AG08395 (cell line): ENCODE data around the gene TNFSF18.
A peak's percentile ranks its signal among the peaks of the same experiment; 100 is the strongest.

ENCODE experiments used
- DNase-seq: peaks from one replicate; pipeline ENCODE4 v3.0.0; 2012; ENCODE audit warnings: mixed read lengths, low spot score

Gene TNFSF18

DNA sequence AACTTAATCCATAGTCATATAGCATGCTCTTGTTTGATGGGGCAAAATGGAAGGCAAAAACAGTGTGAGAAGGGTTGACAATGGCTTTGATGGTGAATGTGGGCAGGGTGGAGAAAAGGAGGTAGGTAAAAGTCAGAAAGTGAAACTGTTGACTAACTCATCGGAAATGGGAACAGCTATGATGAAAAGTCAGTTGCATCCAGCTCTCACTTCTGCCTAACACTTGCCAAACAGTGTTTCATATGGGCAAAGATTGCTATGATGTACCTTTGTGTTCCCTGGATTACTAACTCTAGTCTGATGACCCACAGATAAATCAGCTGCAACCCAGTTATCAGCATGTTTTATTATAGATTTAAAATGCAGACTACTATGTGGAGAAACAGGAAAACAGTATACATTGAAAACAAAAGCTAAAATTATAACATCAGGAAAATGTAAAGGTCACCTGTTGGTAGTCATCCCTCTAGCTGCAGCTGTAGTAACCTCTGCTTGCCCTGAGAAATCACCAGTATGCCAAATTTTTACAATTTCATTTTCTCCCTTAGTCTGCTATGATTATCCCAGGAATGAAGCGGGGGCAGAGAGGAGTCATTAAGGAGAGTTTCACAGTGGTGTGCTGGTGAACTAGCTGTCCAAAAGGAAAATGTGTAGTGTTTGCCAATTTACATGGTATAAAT is 11.7 kb downstream of the TNFSF18 start:
- DNase-seq = no peak

DNA sequence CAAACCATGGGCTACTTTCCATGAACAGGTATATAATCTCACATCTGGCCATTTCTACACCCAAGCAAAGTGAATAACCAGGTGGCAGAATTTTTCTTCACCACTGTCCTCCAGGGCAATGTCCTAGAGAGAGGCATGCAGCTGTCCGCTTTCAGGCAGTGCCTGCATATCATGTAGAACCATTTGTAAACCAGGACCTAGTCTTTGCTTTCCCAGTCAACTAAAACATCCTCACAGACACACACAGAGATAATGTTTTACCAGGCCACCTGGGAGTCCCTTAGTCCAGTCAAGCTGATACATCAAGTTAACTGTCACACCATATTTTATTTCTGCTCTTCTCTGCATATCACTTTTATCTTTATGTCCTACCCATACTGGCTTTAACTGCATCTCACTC is 26.2 kb downstream of the TNFSF18 start:
- DNase-seq = no peak

DNA sequence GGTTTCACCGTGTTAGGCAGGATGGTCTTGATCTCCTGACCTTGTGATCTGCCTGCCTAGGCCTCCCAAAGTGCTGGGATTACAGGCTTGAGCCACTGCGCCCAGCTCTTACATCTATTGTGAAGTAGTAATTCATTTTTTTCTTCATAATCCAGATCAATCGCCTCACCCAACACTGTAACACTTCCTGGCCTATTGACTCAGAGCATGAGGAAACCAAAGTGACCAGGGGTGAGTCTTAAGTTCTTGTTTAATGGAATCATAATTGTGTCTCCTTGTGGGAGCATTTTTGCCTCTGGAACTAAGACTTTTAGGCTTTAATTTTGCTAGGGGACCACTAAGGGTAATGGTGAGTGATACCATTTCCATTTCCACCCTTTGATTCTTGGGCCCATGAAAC is 27.4 kb downstream of the TNFSF18 start:
- DNase-seq = no peak

DNA sequence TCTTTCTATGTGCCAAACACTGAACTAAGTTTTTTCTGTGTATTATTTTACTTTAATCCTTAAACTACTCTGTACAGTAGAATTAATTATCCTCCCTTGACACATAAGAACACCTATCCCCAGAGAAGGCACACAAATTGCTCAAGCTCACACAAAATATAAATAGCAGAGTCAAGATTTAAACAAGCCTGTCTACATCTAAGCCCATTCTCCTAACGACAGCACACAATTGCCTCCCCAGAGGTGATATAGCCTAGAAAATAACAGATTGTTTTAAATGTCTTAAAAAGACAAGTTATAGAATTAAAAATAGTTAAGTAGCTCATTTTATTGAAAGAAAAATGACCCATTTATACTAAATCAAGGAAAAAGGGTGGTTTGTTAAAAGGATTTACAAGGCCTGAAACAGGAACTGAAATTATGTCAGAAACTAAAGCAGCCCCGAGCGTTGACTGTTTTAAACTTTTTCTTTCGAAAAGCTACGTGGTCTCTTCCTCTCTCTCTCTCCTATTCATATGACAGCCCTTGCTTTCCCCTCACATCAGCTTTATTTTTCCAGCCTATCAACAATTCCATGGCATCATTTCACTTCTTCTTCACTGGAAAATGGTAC is 30.5 kb downstream of the TNFSF18 start:
- DNase-seq = no peak

DNA sequence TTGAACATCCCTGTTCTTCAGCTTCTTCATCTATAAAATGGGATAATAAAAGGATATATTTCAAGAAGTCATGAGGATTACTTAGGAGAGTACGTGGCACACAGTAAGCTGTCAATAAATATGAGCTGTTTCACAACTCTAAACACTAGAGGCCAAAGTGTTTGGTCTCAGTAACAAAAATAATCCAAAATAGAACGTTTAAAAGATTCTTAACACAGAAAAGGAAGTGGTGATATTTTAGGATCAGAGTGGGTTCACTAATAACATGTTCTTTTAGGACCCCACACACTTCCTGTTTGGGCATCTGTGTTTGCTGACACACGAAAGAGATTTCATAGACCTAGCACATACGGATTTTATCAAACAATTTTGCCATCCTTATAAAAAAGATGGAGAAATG is 32.9 kb downstream of the TNFSF18 start:
- DNase-seq = no peak

DNA sequence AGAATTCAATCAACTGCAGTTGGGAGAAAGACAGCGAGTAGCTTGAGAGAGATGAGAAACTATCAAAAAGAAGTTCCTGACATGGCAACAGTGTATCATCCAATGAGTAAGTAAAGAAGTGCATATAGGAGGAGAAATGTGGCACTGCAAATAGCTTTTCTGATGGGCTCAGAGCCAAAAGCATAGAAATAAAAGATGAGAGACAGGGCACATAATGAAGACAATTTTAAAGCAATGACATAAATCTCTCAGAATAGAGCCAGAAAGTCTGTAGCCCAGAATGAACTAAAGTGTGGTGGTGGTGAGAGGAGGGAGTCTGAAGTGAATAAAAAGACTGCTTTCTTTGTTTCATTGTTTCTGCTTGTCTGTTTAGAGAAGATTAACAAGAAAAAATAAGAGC is 34.3 kb downstream of the TNFSF18 start:
- no peak for DNase-seq

DNA sequence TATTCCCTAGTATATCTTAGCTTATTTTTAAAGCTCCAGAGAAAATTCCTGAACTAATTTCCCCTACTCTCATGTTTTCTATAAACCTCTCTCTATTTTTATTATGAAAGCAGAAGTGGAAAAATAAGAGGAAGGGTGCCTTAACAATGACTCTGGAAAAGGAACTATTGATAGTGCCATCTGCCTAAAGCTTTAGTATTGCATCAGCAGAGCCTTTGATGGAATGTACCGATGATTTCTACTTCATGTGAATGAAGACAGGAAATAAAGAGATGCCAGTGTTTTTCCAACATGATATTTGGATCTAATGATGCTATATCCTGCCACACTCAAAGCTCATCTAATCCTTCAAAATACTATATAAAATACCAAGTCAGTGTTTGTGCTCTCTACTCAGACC is 35.1 kb downstream of the TNFSF18 start:
- no peak for DNase-seq

DNA sequence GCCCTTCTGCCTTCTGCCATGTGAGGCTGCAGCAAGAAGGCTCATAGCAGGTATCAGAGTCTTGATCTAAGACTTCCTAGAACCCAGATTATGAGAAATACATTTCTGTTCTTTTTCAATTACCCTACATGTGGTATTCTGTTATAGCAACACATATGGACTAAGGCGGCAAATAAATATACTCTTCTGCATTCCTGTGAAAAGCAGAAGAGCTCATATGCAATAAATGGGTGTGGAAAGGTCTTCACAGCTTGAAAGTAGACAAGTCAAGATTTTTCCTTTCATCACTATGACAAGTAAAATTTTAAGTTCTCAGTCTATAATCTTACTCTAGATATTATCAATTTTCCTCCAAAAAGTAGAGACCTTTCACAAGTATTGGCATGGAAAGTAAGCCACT is 36.6 kb downstream of the TNFSF18 start:
- DNase-seq = no peak

DNA sequence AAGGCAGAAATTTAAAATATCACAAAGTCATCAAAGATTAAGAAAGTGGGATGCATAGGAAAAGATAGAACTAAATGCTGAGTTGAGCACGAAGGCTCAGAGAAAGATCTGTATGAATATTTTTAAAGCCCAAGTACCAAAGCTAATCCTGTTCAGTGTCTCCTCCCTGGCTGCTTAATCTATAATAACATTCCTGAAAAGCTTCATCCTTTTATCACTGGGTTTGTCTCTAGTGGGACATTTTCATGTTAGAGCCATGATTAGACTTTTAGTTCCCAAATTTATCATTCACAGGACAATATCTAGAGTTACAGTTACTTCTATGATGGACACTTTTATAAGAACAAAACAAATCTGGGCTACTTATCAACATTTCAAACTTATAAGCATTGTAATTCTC is 38.6 kb downstream of the TNFSF18 start:
- no peak for DNase-seq

DNA sequence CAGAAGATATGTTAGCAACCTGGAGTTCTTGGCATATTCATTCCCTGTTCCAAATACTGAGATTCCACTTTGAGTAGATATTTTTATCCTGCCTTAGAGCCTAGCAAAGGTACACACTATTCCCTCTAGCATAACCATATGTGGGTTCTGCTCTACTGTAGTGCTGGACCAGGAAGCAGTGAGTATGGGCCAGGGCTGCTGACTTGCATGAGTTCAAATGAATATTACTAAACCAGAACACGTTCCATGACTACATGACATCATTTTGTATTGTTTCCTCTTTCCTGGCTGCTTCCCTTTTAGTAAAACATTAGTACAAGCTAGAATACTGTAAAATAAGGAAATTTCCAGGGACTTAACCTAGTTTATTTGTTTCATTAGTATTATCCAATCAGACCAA is 41.1 kb downstream of the TNFSF18 start:
- no peak for DNase-seq

DNA sequence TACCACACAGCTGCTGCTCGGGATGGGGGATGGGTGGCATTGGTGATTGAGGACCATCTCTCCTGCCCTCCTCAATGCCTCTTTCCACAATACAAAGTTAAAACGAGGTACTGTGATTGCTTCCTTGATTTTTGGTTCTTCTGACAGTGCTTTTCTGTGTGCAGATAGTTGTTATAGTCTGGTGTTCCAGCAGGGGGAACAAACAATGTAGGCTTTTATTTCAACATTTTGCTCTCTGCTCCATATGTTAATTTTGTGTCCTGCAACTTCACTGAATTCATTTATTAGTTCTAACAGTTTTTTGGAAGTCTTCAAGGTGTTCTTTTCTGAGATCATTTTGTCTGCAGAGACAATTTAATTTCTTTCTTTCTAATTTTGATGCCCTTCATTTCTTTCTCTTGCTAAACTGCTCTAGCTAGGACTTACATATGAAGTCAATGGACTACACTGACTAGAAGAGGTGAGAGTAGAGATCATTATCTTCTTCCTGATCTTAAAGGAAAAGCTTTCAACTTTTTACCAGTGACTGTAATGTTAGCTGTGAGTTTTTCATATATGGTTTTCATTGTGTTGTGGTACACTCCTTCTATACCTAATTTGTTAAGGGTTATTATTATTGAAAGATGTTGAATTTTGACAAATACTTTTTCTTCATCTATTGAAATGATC is 45.4 kb downstream of the TNFSF18 start:
- no peak for DNase-seq

DNA sequence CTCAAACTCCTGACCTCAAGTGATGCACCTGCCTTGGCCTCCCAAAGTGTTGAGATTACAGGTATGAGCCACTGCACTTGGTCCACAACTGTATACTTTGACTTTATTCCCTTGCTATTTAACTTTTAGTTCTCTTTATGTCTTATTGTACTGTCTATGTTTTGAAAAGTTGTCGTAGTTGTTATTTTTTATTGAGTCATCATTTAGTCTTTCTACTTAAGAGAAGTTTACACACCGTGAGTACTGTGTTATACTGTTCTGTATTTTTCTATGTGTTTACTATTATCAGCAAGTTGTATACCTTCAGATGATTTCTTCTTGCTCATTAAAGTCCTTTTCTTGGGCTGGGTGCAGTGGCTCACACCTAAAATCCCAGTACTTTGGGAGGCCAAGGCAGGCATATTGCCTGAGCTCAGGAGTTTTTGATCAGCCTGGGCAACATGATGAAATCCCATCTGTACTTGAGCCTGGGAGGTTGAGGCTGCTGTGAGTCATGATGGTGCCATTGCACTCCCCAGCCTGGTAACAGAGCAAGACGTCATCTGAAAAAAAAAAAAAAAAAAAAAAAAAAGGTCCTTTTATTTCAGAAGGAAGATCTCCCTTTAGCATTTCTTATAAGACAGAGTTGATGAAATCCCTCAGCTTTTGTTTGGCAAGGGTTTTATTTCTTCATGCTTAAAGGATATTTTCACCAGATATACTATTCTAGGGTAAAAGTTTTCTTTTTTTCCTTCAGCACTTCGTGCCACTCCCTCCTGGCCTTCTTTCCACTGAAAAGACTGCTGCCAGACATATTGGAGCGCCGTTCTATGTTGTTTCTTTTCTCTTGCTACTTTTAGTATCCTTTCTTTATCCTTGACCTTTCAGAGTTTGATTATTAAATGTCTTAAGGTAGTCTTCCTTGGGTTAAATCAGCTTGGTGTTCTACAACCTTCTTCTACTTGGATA is 47.6 kb downstream of the TNFSF18 start:
- DNase-seq = peak; percentile 46

DNA sequence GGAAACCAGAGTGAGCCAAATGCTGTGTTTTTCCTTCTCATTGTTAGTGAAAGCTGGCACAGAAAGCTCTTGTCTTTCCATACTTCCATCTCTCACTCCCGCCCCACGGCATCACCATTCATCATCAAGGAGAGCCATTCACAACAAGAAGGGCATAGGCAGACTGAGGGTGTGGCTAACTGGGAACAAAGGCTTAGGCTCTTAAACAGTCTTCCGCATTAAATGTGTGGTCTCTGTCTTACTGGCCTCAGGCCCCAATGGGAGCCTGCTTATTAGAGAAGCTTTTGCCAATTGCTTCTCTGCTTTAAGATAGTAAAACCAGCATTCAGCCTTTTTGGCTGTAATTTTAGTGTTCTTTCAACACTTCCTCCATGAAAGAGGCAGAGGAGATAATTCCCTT is 51.4 kb downstream of the TNFSF18 start:
- DNase-seq = no peak

DNA sequence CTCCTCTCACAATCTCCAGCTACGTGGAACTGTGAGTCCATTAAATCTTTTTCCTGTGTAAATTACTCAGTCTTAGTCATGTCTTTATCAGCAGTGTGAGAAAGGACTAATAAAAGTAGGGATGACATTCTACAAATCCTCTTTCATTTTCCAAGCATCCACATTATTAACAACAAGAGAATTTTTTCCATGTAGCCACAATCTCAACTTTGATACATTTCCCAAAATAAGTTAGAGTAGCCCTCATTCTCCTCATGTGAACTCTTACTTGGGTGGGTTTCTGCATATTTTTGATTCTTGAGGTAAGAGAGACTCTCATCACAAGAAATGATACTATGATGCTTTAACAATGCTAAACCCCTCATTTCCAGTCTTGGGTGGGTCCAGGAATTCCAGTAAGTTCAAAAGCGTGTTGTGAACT is 52.8 kb downstream of the TNFSF18 start:
- DNase-seq = no peak

DNA sequence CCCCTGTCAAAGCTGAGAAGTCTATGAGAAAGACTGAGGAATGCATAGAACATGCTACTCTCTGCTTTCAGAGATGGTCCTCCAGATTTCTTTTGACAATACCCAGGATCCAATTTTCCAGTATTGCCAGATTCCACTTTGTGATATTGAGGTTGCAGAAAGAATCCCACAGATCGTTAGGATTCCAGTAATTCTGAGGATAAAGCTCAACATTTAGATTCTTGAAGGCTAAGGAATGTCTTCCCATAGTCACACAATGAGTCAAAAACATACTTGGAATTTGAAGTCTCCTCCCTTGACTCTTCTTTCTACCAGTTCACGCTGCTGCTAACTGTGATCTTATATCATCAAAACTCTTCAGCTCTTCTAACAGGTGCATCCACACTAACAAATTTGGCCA is 57.1 kb downstream of the TNFSF18 start:
- DNase-seq = peak; percentile 67

DNA sequence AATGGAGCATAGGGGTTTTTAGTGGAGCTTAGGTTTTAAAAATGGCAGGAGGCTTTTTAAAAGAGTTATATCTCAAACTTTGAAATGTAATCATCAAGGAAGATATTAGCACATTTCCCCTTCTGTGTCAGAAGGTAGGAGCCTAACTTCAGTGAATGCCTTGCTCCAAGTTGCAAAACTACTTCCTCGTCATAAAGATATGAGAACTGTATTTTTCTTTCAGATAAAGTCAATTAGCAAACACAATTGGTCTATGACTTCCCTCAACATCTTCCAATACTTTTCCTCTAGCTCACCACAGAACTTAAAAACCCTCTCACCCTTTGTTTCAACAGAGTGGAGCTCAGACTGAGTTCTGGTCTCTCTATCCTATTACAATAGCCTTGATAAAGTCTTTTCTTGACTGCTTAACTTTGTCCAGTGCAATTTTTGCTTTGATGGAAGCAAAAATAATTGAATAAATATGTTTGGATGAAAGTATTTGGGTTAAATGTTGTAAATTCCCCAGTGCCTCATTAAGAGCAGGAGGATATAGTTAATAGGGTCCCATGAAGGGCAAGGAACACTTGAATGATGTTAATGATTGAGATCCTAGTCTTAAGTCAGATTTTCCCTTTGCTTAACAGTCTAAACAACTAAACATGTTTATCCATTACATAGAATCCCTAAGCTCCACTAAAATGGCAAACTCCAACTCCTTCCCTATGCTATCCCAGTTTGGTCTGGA is 58.9 kb downstream of the TNFSF18 start:
- DNase-seq = no peak

DNA sequence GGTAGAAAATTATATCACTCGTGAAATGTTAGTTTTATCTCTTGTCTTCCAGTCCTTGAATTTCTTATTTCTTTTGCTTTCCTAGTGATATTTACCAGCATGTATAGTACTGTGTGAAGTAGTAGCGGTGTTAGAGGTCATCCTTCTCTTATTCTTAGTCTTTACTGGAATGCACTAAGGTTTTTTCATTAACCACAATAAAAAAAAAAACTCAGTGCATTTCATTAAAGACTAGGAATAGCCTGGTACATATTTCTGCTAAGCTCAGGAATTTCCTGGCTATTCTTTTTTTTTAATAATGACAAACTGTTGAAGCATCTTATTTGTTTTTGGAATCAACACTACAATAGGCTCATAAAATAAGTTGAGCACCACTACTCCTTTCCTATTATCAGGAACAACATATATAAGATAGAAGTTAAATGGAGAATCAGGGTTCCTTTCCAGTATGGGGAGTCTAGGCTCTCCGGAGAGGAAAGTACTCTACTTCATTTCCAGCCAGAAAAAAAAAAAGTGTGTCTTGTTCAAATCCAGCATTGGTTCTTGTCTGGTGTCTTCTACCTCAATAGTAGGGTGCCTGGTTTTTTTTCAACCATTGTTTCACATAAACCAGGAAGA is 60.0 kb downstream of the TNFSF18 start:
- peak; percentile 72 for DNase-seq
